HG02840 (cell line): ENCODE results near the gene CRYGA.
"Not testable (repeated sequence)": the region's sequence is repeated elsewhere in the genome, so short reads cannot be mapped to it uniquely, and the experiment has no call there.

ENCODE experiments used
- ATAC-seq: cut with Tn5 transposase; IDR thresholded peaks from one replicate; pipeline ENCODE4 v1.9.1; 2021; ENCODE audit warnings: mild to moderate bottlenecking, moderate library complexity, moderate number of reproducible peaks; ENCODE audit not compliant: unreplicated experiment, low FRiP score

The CRYGA gene

DNA sequence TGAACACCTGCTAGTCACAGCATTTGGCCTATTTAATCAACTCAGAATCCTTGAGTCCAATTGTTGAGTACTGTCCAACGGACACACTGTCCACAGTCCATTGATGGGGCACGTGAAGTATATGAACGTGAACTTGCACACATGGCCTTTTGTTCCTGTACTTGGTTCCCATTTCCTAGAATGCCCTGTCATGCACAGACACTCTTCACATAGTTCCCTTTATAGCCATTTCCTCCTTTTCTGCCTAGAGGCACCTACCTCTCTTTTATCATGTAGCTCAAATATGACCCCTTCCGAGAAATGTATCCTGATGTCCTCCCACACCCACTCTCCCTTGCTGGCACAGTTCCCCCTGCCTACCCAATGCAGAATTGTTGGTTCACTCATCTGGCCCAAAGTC is 8.7 kb upstream of the CRYGA start:
- no peak for ATAC-seq

DNA sequence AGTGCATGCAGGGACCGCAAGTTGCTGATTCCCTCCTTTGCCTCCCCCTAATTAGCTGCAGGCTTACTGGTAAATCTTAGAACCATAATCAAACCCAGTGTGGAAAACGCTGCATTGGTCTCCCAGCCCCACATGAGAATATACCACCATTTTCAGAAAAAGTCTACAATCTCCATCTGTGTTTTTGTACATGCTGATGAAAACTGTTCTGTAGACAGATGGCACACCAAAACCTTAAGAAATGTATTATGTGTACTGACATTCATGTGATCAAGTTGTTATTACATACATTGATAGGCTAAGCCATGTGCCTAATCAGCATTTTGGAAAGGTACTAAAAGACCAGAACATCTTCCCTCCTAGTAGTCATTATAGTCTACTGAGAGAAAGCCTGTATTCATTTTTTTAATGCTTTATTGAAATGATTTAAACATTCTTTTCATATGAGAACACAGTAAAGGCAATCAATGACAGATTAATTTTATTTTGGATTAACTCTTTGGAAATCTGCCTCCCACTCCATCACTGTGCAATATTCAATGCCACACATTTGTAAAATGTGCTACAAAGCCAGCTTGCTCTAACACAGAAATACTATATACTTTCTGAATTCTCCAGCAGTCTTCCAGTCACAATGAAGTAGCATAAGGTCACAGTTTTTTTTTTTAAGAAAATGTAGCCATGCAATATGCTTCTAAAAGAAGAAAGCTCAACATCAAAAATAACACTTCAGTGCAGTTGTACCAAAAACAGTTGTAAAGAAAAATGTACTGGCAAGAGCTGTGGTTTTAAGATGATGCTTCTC is 1.8 kb upstream of the CRYGA start:
- no peak for ATAC-seq

DNA sequence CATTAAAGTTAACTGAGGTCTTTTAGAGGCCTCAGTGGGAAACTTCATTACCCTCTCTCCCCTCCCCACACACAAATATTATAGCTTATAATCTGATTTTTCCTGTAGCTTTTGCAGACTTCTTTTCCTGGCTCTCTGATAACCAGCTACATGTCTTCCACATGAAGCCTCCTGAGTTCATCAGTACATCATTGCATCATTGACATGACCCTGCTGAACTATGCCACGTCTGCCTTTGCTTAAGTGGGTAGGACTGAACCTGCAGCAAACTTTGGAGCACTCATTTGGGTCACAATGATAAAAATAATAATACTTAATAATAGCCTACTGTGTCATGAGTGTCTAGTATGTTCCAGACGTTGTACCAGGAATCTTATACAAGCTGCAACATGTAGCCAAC is 7.0 kb downstream of the CRYGA start:
- ATAC-seq = no peak

DNA sequence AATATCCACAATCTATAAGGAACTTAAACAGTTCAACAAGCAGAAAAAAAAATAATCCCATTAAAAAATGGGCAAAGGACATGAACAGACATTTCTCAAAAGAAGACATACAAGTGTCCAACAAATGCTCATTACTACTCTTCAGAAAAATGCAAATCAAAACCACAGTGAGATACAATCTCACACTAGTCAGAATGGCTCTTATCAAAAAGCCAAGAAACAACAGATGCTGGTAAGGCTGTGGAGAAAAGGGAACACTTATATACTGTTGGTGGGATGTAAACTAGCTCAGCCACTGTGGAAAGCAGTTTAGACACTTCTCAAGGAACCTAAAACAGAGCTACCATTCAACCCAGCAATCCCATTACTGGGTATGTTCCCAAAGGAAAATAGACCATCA is 10.2 kb downstream of the CRYGA start:
- ATAC-seq = no peak

DNA sequence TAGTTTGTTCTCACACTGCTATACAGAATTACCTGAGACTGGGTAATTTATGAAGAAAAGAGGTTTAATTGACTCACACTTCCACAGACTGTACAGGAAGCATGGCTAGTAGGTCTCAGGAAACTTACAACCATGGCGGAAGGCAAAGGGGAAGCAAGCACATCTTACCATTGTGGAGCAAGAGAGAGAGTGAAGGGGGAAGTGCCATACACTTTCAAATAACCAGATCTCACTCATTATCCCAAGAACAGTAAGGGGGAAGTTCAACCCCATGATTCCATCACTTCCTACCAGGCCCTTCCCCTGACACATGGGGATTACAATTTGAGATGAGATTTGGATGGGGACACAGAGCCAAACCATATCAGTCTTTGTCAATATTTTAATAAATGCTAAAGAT is 12.4 kb downstream of the CRYGA start:
- no peak for ATAC-seq

DNA sequence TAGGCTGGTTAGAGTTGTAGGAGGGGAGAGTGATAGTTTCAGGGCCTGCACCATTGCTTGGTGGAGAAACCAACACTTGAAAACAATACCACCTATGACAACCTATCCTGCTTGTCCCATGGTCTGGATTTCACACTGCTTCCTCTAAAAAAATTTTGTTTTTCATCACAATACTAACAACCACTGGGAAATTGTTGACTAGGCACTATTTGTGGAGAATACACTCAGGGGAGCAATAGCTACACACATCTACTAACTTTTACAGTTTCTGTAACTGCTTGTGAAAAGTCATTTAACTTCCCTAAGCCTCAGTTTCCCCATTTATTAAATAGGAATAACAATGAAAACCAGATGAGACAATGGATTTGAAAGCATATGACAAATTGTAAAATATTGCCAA is 13.3 kb downstream of the CRYGA start:
- ATAC-seq = no peak

DNA sequence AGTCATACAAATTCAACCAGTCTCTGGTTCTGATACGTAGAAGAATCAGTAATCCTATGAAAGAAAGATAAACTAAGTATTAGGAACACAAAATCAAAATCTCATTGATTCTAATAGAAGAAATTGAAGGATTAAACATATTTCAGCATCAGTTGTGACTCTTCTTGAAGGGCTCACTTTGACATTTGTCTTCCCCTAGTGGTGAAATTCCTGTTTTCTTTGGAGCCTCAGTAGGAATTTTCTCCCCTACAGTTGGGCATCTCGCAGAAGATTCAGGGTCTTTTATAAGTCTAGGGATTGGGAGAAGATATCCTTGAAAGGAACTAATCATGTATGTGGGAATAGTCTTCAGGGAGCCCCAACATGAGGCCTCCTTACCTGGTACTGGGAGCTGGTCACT is 14.6 kb downstream of the CRYGA start:
- ATAC-seq = no peak

DNA sequence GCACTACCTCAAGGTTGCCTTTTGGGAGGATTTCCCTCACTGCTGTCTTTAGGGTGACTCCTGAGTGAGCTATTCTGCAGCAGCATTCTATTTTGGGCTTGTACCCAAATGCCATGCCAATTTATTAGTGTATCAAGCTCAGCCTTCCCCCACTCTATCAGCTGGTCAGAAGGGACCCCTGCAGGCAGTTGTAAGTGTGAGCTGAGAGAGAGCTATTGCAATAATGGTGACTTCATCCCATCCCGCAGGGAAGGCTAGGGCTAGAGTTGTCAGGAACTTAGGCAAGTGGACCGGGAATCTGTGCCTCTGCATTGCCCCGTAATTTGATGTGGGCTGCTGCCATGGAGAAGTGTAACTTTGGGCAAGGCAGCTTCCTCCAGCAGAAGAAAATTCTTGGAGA is 15.6 kb downstream of the CRYGA start:
- ATAC-seq = no peak

DNA sequence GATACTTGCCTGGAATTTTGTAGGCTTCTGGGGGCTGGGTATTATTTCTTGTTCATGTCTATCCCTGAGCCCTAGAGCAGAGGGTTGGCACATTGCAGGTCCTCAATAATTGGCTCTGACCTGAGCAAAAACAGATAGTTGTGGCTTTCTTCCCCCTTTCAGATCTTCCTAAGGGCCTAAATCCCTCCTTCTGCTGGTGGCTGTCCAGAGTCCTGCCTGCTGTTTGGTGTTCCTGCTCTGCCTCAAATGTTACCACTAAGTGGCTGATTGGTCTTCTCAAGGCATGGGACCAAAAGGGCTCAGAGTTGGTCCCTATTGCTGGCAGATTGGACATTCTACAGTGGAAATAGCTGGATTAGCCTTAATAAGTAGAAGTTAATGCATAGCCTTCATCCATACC is 16.4 kb downstream of the CRYGA start:
- no peak for ATAC-seq

DNA sequence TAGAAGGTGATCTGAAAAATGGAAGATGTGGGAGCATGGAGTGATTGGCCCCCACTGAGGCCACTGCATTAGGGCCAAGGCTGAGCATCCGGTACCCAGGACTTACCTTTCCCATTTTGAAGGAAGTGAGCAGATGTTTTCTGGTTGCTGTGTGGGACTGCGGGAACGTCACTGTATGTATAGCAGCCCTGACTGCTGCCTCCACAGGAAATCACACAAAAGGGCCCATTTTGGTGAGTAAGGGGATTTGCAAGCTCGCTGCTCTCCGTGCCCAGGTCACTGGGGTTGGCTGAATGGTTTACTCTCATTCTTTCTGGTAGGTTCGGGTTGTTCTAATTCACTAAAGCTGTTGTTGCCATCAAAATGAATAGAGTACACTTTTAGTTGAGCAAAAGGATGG is 17.4 kb downstream of the CRYGA start, which contains the start of gene CRYGB:
TSS of gene CRYGB (minus strand) at position 153 of the 400 bp plus-strand sequence. CDS start at position 115, 38 bp downstream.
- no peak for ATAC-seq

DNA sequence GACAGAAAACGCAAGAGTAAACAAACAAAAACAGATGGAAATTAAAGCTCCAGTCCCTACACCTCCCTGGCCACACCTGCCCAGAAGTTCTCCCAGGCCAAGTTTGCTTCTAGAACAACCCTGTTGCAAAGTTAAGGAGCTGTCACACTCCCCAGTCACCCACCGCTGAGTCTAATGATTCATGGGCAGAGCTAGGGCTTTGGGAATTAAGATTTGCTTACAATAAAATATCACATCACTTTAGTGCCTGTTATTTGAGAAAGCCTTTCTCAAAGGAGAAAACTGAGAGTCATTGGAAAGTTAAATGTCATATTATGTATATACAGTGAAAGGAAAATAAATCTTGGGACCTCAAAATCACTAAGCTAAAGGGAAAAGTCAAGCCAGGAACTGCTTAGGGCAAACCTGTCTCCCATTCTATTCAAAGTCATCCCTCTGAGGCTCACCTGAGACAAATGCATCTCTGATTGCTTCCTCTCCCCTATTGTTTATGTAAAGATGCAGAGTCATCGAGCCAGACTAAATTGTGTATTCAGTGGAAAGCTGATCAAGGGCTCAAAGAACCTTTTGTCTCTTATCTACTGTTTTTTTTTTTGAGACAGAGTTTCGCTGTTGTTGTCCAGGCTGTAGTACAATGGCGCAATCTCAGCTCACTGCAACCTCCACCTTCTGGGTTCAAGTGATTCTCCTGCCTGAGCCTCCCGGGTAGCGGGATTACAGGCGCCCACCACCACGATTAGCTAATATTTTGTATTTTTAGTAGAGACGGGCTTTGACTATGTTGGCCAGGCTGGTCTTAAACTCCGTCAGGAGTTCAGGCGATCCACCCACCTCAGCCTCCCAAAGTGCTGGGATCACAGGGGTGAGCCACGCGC is 20.2 kb downstream of the CRYGA start:
- no peak for ATAC-seq

DNA sequence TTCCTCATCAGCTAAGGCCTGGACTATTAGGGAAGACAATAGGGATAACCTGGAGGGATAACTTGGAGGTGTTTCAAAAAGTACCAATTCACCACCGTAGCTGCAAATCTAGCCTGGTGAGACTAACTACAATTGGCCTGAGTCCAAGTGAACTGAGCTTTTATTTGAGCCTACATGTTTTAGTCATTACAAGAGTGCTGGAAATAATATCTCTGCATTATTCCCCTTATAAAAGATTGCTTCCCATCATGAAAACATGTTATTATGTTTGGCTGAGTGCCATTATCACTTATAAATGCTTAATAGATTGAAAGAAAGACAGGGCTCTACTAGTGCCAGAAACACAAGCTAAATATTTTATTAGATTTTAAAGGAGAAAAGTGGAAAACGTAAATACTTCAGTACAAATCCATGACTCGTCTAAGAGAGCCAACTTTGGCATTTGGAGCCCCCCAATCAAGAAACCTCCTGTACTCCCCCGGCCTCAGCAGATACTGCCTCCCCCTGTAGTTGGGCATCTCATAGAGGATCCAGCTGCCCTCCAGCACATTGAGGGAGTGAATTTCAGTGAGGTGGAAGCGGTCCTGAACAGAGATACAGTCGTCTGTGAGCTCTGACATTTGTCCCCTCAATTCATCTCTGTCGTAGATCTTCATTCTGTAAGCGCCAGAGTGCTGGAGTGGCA is 21.0 kb downstream of the CRYGA start:
- ATAC-seq = no peak

DNA sequence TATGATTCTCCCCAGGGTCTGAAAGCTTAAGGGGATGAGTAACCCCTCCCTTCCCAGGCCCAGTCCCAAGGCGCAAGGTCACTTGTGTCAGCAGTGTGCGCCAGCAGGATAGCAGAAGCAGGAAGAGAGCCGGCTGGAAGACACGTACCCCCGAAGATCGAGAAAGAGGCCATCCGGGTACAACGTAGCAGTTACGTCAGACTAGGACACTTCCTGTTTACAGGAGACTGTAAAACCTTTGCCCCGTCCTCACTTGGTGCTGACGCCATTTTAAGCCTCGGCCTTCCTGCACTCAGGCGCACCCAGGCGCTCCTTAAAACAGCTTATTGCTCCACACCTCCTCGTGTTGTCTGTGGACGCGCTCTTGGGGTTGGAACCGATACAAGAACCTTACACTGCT is 23.9 kb downstream of the CRYGA start:
- no peak for ATAC-seq

DNA sequence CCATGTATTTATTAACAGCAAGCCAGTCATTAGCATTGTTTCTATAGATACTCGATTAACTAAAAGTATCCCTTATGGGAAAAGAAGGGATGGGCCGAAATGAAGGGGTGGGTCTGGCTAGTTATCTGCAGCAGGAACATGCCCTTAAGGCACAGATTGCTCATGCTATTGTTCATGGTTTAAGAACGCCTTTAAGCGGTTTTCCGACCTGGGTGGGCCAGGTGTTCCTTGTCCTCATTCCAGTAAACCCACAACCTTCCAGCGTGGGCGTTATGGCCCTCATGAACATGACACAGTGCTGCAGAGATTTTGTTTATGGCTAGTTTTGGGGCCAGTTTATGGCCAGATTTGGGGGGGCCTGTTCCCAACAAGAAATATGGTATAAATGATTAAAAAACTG is 25.1 kb downstream of the CRYGA start:
- not testable (repeated sequence) for ATAC-seq

DNA sequence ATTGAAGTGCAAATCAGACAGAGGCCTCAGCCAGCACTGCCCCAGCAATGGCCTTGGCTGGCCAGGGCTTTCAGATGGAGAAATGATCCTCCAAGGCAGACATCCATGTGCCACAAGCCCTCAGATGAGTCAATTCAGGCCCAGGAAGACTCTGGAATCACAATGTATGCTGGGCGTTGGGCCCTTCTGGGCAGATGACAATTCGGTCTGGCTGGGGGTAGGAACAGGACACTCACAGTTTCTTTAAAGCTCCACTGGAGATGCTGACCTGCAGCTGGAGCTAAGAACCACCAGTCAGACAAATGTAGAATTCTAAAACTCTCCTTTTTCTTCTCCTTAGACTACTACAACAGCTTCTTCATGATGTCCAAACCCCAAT is 26.7 kb downstream of the CRYGA start:
- no peak for ATAC-seq

DNA sequence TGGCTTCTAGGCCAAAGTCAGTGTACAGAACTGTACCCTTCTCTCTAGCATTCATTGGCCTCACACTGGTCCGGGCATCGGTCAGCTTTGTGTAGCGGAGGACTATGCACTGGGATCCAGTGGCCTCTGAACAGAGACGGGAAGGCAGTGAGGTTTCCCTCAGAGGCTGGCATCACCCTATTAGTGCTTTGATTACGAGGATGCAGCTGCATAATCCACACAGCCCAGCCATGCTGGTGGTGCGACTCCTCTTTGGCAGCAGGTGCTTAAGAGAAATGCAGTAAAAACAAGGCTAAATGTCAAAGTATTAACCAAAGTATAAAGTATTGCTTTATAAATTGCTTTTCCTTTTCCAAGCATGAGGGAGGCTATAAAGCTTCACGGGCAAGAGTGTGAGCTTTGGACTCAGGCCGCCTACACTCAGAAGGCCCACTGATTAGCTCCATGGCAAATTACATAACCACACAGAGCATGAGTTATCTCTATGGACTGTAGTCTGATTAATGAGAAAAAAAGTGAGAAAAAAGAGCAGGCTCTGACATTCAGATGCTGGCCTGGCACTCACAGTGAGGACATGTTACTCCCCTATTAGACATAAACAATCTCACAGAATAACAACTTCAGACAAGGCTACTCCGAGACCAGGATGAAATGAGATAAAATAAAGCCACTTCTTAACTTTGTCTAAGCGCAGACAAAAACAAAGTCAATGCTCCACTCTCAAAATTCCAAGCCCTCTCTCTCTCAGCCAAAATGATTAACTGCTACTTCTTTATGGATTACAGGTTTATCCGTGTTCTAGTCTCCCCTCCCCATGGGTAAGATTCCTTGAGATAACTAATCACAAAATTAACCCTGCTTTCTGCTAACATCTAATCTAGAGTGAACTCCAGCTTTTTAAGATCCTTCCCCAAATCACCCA is 27.3 kb downstream of the CRYGA start:
- no peak for ATAC-seq

DNA sequence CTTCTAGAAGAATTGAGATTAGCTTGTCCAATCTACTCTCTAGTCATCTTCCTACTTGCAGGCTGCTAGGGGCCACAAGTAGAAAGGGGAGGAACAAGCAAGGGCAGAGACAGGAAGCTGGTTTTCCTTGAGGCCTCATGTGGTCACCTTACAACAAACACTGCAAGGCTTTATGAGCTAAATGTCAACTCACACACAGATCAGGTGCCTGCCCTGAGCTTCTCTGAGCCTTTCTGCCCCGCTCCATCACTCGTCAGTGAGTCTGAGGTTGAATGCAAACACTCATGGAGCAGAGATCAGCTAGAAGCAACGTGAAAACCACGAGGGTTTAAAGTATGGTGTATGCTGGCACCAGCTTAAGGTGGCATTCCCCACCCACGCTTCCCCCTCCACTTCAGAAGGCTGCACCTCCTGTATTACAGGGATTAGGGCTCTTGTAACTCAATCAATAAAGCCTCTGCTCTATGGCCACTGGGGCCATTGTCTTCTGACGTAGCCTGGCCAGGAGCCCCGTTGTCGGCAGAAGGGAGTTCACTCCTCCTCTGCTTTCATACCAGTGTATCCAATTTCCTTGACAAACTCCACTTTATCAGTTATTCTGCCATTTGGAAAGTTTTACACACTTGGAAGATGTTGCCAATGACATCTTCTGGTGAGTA is 28.3 kb downstream of the CRYGA start:
- no peak for ATAC-seq

DNA sequence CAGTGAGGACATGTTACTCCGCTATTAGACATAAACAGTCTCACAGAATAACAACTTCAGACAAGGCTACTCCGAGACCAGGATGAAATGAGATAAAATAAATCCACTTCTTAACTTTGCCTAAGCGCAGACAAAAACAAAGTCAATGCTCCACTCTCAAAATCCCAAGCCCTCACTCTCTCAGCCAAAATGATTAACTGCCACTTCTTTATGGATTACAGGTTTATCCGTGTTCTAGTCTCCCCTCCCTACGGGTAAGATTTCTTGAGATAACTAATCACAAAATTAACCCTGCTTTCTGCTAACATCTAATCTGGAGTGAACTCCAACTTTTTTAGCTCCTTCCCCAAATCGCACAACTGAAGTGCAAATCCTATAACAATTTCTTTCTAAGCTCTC is 32.7 kb downstream of the CRYGA start:
- ATAC-seq = no peak
